NCI-H510A treated with DMSO at 0.1 percent for 48 hours (cell line): ENCODE data around the gene ERI3.

Experiments
- DNase-seq: peaks from one replicate; lab custom pipeline; 2025; lab: John Stamatoyannopoulos, UW

Gene ERI3

DNA sequence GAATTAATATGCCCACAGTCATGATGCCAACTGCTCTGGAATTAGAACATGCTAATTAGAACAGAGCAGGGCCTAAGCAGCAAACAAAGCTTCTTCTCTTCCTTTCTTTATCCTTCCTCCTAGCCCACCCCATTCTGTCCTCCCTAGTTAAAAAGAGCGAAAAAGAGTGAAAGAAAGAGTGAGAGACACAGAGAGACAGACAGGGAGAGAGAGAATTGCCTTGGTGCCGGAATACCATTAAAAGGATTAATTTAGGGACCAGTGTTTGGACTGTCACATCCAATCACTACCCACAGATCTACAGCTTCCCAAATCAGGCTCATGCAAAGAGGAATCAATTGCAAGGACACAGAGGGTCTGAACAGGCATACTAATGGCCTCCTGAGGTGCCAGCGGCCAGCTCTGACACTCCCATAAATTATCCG lies 7.0 kb downstream of the ERI3 start:
- DNase-seq = no peak

DNA sequence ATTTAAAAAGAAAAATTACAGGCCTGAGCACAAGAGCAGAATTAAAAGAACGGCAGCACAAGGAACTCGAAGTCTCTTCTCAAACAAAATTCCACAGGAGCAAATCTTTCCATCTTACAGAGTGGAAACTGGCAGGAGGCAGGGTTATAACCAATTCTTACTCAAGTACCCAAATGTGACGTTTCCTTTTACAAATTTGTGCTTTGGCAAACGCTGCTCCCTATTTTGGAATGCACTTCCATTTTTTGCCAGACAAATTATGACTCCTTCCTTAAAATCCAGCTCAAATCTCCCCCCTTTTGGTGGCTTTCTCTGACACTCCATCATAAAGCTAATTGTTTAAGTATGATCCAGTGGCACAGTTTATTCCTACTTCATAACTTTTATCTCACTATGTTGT lies 7.8 kb downstream of the ERI3 start:
- DNase-seq = no peak

DNA sequence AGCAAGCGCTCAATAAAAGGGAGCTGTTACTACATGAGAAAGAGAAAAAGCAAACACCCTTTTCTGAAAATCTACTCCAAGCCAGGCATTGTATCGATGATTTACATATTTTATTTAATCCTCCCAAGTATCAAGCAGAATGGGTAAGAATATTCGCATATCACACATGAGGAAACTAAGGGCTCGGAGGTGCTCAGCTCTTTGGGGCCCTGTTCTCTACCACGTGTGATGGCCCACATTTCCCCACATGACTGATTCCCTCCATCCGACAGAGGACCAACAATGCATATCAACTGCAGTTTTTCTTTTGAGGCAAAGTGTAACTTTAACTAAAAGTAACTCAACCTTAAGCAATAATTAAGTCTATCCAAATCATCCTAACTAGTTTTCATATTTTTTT lies 8.2 kb downstream of the ERI3 start:
- no peak for DNase-seq

DNA sequence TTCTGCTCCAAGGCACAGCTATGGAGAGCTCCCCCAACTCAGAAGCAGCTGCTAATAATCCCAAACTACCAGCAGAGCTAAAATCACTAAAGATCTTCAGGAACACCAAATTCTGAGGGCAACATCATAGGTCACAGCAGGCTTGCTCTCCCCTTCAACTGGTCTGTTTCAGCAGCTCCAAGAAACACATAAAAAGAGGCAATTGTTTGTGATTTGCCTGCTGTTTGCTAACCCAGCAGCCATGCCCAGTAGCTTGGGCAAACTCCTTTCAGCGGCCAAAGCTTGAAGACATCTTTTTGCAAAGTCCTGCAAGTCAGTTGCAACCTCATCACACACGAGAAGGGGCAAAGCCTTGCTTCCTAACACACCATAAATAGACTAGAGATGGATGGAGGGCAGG lies 8.9 kb downstream of the ERI3 start:
- DNase-seq = no peak

DNA sequence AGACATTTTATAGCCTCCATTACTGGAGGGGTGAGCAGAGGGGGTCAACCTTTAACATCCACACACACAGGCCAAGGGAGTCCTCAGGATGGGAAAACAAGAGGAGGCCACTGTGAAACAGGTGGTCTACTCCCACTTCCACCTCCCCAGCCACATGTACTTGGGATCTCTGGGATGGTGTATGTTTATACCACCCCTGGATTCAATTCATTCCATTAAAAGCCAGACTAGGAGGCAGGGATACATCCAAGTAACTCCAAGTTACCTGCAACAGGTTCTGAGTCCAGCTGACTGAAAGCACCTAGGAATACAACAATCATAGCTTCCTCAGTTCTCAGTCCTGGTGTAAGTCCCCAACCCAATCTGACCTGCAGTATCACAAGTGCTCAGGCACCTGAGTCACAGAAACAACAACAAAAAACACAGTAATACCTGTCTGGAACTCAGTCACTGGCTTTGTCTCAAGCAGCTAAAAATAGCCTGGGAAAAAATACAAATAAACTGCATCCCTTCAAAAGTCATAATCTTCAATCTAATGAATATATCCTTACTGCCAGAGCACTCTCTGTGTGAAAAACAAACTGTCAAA lies 9.8 kb downstream of the ERI3 start:
- no peak for DNase-seq

DNA sequence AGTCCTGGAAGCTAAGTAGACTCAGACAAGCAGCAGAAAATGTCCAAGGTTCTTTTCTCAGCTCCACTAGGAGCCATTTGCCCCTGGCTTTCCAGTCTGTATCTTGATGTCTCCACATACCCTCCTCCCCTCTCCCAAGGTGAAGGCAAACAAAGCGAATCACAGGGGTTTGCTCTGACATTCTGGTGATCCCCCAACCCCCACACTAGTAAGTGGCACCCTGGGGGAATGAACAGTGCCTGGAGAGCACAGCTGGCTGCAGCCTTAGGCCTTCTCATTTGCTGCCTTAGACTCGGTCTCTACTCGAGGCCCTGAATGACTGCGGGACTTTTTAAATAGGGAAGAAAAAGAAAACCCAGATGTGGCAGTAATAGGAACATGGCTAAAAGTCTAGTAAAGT lies 15.3 kb downstream of the ERI3 start:
- no peak for DNase-seq

DNA sequence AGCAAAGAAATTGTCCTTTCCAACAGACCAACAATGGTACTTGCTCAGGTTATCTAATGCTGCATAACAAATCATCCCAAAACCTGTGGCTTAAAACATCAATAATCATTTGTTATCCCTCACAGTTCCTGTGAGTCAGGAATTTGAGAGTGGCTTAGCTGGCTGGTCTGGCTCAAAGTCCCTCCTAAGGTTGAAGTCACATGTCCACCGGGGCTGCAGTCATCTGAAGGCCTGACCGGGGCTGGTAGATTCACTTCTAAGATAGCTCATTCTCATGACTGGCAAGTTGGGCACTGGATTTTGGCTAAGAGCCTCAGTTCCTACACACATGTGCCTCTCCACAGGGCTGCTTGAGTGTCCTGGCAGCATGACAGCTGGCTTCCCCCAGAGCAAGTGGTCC lies 16.9 kb downstream of the ERI3 start:
- DNase-seq = no peak

DNA sequence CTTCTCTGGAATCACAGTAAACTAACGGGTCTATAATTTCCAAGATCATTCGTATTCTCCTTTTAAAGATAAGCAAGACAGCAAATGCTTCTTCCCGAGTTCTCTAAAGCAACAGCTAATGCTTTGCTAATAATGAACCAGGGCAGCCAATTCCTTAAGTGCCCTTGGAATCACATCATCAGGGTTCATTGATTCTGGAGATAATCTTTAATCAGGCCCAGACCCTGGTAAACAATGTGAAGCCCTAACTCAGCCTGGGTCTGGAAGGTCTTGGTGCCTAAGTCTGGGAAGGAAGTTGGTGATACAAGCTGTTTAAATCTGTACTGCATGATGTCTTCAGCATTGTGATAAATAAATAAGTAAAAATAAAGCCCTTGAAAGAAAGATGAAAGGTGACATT lies 18.4 kb downstream of the ERI3 start:
- no peak for DNase-seq

DNA sequence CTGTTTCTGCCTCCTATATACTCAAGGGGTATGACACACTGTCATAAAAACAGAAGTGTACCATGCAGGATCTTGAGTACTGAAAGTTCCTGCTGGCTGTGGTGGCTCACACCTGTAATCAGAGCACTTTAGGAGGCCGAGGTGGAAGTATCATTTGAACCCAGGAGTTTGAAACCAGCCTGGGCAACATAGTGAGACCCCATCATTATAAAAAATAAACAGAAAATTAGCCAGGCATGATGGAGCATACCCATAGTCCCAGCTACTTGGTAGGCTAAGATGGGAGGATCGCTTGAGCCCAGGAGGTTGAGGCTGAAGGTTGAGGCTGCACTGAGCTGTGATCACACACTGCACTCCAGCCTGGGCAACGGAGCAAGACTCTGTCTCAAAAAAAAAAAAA lies 20.1 kb downstream of the ERI3 start:
- no peak for DNase-seq

DNA sequence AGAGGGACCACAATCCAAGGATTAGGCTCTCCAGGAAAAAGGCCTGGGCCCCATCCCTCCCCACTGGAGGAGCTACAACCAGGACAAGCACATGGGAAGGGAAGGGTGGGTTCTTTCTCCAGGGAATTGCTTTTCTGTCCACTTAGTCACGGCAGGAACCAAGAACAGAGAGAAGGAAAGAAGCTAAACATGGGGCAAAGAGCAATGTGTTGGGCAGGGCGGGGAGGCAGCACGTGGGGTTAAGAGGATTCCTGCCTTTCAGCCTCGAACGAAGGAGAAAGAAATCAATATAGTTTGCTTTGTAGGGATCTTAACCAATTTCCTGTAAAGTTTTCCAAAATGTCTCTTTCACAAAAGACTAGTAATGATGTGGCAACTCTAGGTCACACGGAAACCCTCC lies 21.7 kb downstream of the ERI3 start:
- no peak for DNase-seq

DNA sequence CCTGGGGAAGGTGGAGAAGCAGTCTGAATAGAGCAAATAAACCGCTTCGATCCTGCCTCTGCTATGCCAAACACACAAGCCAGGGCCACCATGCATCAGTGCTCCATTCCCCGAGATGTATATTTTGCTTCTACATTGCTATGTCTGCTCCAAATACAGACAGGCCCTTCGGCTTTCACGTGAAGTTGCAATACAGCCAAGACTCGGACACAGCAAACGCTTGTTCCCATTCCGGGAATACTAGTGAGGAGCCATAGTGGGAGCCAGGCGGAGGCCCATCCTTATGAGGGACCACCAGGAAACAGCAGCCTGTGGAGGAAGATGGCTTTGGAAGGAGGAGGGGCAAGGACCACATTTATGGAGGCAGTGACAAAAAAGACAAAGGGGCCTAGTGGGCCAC lies 22.6 kb downstream of the ERI3 start:
- DNase-seq = no peak

DNA sequence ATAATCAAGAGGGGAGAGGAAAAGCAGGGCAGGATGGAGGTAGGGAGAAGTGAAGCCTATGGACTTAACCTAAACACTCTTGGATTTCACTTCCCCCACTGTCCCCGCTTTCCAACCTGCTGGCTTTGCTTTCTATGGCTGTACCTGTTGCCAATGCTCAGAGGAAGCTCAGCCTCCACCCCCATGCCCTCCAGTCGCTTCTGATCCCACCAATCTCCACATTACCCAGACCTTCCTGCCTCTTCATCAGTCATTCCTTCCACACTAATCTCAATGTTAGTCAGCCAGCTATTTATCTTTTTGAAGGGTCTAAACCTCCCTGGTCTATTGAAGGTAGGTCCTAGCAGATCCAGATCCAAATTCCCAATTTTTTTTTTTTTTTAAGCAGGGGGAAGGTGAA lies 24.1 kb downstream of the ERI3 start:
- no peak for DNase-seq

DNA sequence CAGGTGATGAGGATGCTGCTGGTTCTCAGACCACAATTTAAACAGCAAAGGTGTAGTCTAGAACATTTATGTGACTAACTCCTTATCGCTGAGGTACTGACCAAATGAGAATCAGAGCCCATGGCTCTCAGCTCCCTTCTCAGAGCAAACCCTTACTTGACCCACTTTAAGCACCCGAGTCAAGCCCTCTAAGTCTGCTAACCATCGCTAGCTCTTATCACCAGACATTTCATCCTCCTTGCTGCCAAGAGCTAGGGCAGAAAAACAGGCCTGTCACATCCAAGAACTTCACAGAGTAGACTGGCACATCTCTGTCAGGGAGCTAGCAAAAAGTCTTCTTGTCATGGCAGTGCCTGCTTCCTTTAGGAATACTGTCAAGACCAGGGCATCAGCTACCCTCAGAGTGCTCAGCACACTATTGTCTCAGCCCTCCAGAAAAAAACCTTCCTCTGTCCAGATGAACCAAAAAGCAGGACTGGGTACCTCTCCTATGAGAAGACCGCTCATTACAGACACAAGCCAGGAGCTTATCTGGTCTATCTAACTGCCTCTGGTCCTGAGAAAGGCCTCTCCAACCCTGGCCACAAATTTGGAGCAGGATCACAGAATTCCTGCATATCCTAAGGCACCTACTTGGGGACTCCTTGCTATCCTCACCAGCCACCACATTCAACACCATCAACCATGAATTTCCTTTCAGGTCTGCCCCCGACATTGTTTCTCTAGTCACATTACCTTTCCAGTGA lies 26.2 kb downstream of the ERI3 start:
- DNase-seq = no peak

DNA sequence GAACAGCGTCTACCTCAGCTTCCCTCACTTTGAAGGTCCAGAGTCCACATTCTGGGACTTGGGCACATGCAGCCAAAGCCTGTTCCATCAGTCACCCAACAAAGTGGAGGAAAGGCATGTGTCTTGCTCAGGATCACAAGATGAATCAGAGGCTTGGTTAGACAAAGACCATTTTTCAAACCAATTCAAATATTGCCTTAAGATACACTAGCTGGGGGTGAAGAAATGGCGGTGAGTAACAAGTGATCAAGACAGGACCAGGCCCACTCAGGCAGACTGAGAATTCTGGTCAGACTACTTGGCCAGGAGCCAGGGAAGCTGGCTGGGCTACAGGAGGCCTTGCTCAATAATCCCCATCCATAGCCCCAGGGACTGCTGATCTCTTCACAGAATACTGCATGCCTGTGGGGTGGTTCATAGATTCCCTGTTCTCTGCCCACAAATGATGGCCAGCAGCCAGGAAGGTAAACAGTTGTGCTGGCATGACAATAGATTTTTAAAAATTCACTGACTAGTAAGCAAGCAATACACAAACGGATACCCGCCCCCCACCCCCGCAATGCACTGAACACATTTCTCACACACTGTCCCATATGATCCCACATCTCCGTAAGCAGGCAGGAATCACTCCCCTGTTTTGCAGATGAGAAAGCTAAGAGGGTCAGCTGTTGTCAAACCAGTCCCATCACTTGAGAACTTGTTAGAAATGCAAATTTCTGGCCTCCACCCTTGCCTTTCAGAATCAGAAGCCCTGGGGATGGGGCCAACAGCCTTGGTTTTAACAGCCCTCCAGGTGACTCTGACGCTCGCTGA lies 27.2 kb downstream of the ERI3 start:
- peak; percentile 99 for DNase-seq

DNA sequence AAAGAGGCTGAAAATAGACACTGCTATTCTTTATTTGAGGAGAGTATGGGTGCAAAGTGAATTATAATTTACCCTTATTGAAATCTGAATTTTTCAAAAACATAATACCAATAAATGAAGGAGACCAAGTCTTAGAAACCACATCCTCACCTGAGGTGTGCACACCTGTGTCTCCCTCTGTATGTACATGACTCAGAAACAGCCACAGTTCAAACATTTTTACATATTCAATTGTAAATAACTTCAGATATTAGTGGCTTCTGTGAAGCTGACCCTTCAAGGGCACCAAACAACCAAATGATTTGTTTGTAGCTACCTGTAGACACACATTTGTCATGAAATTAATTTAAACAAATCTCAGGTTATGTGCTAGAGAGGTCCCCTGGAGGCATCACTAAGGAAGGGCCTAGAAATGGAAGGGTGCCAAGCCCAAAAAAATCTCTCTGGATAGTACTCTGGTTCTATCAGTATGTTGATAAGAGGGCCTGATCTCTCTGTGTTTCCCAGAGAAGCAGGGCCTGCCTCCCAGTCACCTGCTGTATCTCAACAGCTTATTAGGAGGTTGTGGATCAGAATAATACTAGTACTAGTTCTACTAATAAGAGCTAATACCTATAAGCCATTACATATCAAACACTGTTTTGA lies 28.1 kb downstream of the ERI3 start:
- no peak for DNase-seq

DNA sequence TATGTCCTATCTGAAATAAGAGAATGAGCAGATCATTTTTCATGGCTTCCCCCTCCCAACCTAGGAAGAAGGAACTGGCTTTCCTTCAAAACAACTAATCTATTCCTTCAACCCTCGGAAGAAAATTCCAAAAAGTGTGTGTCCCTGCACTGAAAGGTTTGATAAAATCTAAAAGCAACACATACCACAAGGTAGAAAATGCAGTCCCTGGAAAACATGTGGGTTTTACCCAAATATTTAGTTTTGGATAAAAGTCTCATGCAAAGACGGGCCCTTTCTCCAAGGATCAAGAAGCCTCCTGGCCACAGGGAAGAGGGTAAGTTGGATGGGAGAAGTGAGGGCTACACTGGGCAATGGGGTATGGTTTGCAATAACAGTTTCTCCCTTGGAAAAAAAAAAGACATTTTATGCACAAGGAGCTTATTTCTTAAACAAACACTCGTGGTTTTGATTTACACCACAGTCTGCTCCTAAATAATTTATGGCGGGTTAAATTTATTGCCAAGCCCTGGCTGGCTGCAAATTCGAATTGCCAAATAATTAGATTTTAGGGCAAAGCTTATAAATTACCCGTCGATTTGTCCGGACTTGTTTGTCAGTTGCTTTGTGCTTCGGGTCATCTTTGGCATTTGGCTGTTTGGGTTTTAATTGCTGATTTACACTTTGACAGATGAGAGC lies 28.9 kb downstream of the ERI3 start:
- no peak for DNase-seq

DNA sequence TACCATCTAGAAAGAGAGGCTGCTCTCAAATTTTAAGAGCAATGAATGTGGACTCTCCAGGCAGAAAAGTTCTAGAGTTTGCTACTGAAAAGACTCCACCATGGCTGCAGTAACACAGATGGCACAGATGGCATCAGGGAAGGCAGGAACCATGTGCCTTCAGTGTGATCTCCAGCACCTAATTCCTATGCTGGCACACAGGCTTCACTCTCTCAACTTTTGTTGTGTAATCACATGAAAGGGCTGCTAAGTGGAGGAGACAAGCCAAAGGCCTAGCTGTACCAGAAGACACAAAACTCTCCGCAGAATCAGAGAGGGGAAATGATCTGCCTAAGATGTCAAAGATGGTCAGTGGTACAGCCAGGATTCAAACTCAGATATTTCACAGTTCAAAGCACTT lies 31.1 kb downstream of the ERI3 start:
- no peak for DNase-seq

DNA sequence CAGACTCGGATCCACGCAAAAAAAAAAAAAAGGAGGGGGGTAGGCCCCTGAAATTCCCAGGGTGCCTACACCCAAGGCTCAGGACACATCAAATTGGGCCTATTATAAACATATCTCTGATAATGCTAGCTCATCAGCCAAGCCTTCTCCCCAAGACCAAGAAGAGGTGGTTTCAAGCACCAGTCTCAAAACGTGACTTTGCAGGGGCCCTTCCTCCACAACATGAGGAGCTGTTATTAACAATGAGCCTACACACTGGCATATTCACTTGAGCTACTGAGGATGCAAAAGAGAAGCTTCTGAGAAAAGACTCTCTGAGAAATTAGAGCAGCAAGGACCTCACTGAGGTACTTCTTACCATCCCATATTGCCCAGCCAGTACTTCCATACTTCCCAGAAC lies 32.7 kb downstream of the ERI3 start:
- DNase-seq = no peak

DNA sequence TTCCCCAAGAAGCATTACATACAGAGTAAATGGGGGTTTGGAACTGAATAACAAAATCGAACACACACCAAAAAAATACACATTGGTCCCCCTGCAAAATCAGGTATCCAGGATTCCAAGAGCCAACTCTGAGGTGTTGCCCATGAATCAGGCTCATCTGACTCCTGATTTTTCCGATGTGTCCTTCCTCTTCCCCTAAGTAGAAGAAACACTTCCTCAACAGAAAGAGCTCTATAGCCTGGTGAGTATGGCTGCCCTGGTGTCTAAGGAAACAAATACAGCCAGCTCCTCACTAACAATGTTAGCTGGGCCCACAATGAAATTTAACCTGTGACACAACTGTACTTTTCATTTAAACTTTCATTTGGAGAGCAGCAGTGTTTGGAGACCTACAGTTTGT lies 33.6 kb downstream of the ERI3 start:
- no peak for DNase-seq

DNA sequence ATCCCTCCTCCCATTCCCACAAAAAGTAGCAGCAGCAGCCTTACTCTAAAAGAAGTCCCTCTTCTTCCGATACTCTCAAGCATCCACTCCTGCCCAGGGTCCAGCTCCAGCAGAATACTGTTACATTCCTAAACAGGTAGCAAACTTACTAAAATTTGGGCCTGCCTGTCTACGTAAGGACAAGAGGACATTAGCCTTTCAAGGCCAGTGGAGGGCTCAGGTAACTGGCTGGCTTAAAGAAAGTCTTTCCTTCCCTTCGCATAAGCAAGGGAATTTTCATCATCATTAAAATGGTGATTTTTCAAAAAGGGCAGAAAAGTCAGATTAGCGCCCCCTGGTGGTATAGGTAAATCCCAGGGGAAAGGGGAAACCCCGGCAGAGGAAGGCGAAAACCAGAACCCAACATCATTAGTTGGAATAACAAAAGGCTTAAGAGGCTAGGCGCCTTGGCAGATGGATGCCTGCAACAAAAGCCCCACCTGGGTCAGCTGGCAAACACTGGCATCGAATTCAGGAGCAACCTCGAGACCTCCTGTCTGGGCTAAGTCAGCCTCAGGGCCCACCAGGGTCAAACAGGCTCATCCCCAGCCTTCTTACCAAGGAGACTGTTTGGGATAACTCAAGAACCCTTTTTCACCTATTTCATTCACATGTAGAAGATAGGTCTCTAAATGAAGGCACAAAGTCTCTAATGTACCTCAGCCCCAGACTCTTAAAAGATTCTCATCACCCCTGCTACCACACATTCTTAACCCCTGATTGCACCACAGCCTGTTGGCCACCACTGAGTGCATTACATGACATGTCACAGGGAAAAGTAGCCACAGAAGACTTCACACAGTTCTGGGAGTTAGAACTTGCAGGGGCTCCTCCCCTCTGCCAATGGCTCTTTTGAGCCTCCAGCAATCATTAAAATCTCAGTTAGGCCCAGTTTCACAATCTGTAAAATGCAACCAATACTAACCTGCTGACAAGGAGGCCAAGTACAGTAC lies 36.7 kb downstream of the ERI3 start:
- DNase-seq = peak; percentile 95

DNA sequence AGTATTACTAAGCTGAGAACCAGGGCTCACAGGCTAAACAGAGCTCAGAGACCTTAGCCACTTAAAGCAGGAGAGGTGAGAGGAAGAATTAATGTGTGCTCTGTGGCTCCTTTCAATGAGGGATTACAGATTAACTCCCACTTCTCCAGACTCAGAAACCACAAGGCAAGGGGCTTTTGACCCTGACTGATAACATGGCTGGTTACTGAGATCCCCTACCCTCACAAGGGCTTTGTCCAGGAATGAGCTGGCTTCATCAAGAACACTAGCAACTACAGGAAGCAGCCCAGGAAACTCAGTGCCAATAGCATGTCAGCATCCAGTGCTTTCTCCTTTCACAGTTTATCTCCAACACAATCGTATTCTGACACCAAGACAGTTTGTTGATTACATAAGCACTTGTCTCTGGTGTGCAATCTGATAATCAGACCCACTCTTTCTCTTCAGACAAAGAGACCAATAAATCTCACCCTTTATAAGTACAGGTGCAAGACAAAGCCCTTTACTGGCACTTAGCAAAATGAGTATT lies 38.8 kb downstream of the ERI3 start:
- DNase-seq = peak; percentile 100
